GM12864 (cell line): ENCODE measurements around the gene UCK1.

Experiments used
- DNase-seq: peaks from one replicate; pipeline ENCODE4 v3.0.0-alpha.2; 2011; ENCODE audit warnings: low read depth
- H3K4me3 ChIP-seq: 2 replicates; pipeline ENCODE4 v1.5.1; 2011; ENCODE audit warnings: mild to moderate bottlenecking, low read depth, low read length, control low read depth
- CTCF ChIP-seq: IDR thresholded peaks from 2 replicates; pipeline ENCODE4 v1.5.1; 2011; ENCODE audit warnings: low read depth, mild to moderate bottlenecking, moderate library complexity, low read length, control low read depth, inconsistent platforms; ENCODE audit errors: missing control alignments

UCK1 gene

GRCh38 chr9:131500377-131500776 is 30.7 kb downstream of the UCK1 start:
- TF ChIP-seq CTCF: no peak
- no peak overlapping the region for H3K4me3 ChIP-seq
- DNase-seq: no peak

- no peak for DNase-seq
- no peak overlapping the region for H3K4me3 ChIP-seq
- TF ChIP-seq CTCF: no peak
Observed at GRCh38 chr9:131499254-131499767, 31.8 kb downstream of the UCK1 start.

GRCh38 chr9:131496844-131497405 is 34.1 kb downstream of the UCK1 start:
- H3K4me3 ChIP-seq: no peak overlapping the region
- TF ChIP-seq CTCF: no peak
- no peak for DNase-seq

GRCh38 chr9:131495785-131496184 is 35.3 kb downstream of the UCK1 start:
- H3K4me3 ChIP-seq: no peak overlapping the region
- no peak for DNase-seq
- TF ChIP-seq CTCF: no peak

GRCh38 chr9:131494296-131494870 is 36.7 kb downstream of the UCK1 start:
- no peak for TF ChIP-seq CTCF
- no peak overlapping the region for H3K4me3 ChIP-seq
- no peak for DNase-seq

GRCh38 chr9:131492070-131492469 is 39.0 kb downstream of the UCK1 start:
- H3K4me3 ChIP-seq: no peak overlapping the region
- TF ChIP-seq CTCF: no peak
- no peak for DNase-seq

- TF ChIP-seq CTCF: no peak
- DNase-seq: no peak
- H3K4me3 ChIP-seq: no peak overlapping the region
Observed at GRCh38 chr9:131491001-131491710, 39.9 kb downstream of the UCK1 start.
